OCI-LY3 (cell line): ENCODE measurements around the gene WDR26.
"Not testable (repeated sequence)": the region's sequence is repeated elsewhere in the genome, so short reads cannot be mapped to it uniquely, and the experiment has no call there.

Source experiments
- H2AFZ ChIP-seq: fragments of 200-600, 300-600 bp; shearing (Covaris generic); 2 replicates; pipeline ENCODE4 v1.6.0; 2014; ENCODE audit warnings: antibody characterized with exemption, low read depth, low read length
- H3K27ac ChIP-seq: fragments of 200-600, 300-600 bp; sonication (generic); 2 replicates; pipeline ENCODE4 v1.5.1; 2014; ENCODE audit warnings: mild to moderate bottlenecking, low read length, moderate library complexity, mixed read lengths
- H3K27me3 ChIP-seq: fragments of 200-600, 300-600 bp; sonication (generic); 2 replicates; pipeline ENCODE4 v1.6.1; 2014; ENCODE audit warnings: low read depth, low read length, mixed read lengths
- H3K36me3 ChIP-seq: fragments of 200-600, 300-600 bp; sonication (generic); replicated peaks from 2 replicates; pipeline ENCODE3; 2014; ENCODE audit warnings: low read depth, low read length, mixed read lengths
- H3K4me1 ChIP-seq: fragments of 300-600, 200-600 bp; sonication (generic); 2 replicates; pipeline ENCODE4 v1.6.1; 2014; ENCODE audit warnings: low read length, mixed read lengths
- H3K4me2 ChIP-seq: fragments of 200-600, 300-600 bp; sonication (generic); 2 replicates; pipeline ENCODE4 v1.6.1; 2014; ENCODE audit warnings: low read length, mixed read lengths
- H3K4me3 ChIP-seq: fragments of 300-600, 200-600 bp; sonication (generic); 2 replicates; pipeline ENCODE4 v1.5.1; 2014; ENCODE audit warnings: antibody characterized with exemption, mild to moderate bottlenecking, low read length, moderate library complexity
- H3K79me2 ChIP-seq: fragments of 300-600, 200-600 bp; shearing (Covaris generic); 2 replicates; pipeline ENCODE4 v1.6.1; 2014; ENCODE audit warnings: mild to moderate bottlenecking, low read length, mixed read lengths
- H3K9ac ChIP-seq: fragments of 300-600, 200-600 bp; shearing (Covaris generic); 2 replicates; pipeline ENCODE4 v1.6.0; 2014; ENCODE audit warnings: mild to moderate bottlenecking, low read length, moderate library complexity
- H3K9me3 ChIP-seq: fragments of 200-600, 300-600 bp; shearing (Covaris generic); 2 replicates; pipeline ENCODE4 v1.6.1; 2014; ENCODE audit warnings: low read length, mixed read lengths; ENCODE audit not compliant: insufficient read depth
- H4K20me1 ChIP-seq: fragments of 200-600, 300-600 bp; sonication (generic); 2 replicates; pipeline ENCODE4 v1.6.1; 2016; ENCODE audit warnings: low read length, mixed read lengths; ENCODE audit not compliant: insufficient read depth
- CTCF ChIP-seq: fragments of 200-600, 300-600 bp; sonication (generic); IDR thresholded peaks from 2 replicates; pipeline ENCODE4 v1.5.1; 2014; ENCODE audit warnings: antibody characterized with exemption, low read length, low read depth
- EZH2phosphoT487 ChIP-seq: fragments of 200-600 bp; shearing (Covaris generic); IDR thresholded peaks from 2 replicates; pipeline ENCODE4 v1.6.1; 2018; ENCODE audit warnings: antibody characterized with exemption, mixed run types, low read depth

WDR26 gene

GRCh38 chr1:224348137-224348536 lies 86.5 kb downstream of the WDR26 start:
- H4K20me1 ChIP-seq = no peaks in the 10 kb centered on the region
- peaks cover 13% of the 10 kb centered on the region; the same call in 1 of the 2 replicates for H3K9me3 ChIP-seq
- H3K4me1 ChIP-seq = no peaks in the 10 kb centered on the region
- H3K4me2 ChIP-seq = no peak overlapping the region
- H3K27me3 ChIP-seq = no peaks in the 10 kb centered on the region
- no peaks in the 10 kb centered on the region for H3K79me2 ChIP-seq
- TF ChIP-seq EZH2phosphoT487 (no peak), CTCF (no peak)
- H3K4me3 ChIP-seq = no peak overlapping the region
- peaks cover 3% of the 10 kb centered on the region for H3K36me3 ChIP-seq
- no peak overlapping the region for H3K27ac ChIP-seq
- no peak overlapping the region for H2AFZ ChIP-seq
- no peak overlapping the region for H3K9ac ChIP-seq

- Histone ChIP-seq H3K9ac (no peak overlapping the region), H3K4me2 (no peak overlapping the region), H4K20me1 (no peaks in the 10 kb centered on the region), H3K27ac (no peak overlapping the region), H3K4me1 (peaks cover 6% of the 10 kb centered on the region), H3K4me3 (no peak overlapping the region), H3K36me3 (peaks cover 3% of the 10 kb centered on the region), H3K9me3 (peaks cover 25% of the 10 kb centered on the region; the same call in 1 of the 2 replicates), H3K27me3 (no peaks in the 10 kb centered on the region), H3K79me2 (no peaks in the 10 kb centered on the region), H2AFZ (no peak overlapping the region)
- no peak for TF ChIP-seq EZH2phosphoT487
- no peak for TF ChIP-seq CTCF
Measured at GRCh38 chr1:224343679-224344078, 90.9 kb downstream of the WDR26 start.

GRCh38 chr1:224340453-224341384 lies 93.9 kb downstream of the WDR26 start:
- Histone ChIP-seq H3K4me3 (peak overlapping the region; percentile 84), H3K4me2 (peak overlapping the region; percentile 77), H3K9me3 (peaks cover 28% of the 10 kb centered on the region; the same call in 1 of the 2 replicates), H3K9ac (peak overlapping the region; percentile 66), H2AFZ (peak overlapping the region; percentile 61)
- not testable (repeated sequence) for H4K20me1 ChIP-seq, H3K27ac ChIP-seq, H3K27me3 ChIP-seq, H3K36me3 ChIP-seq, H3K79me2 ChIP-seq, H3K4me1 ChIP-seq

- peak overlapping the region; percentile 31 for H3K4me2 ChIP-seq
- H3K79me2 ChIP-seq = no peaks in the 10 kb centered on the region
- peaks cover 3% of the 10 kb centered on the region for H3K36me3 ChIP-seq
- H3K9me3 ChIP-seq = peaks cover 24% of the 10 kb centered on the region; the same call in 1 of the 2 replicates
- TF ChIP-seq EZH2phosphoT487 (no peak), CTCF (no peak)
- H4K20me1 ChIP-seq = no peaks in the 10 kb centered on the region
- H3K4me1 ChIP-seq = peaks cover 9% of the 10 kb centered on the region
- no peaks in the 10 kb centered on the region for H3K27me3 ChIP-seq
- 0 out of 2 replicates have a peak overlapping the region, but pooled peaks have one; percentile 8 for H3K4me3 ChIP-seq
- peak overlapping the region; percentile 77 for H2AFZ ChIP-seq
- peak overlapping the region; percentile 39 for H3K27ac ChIP-seq
- H3K9ac ChIP-seq = peak overlapping the region; percentile 4; the same call in 1 of the 2 replicates
Measured at GRCh38 chr1:224339442-224340033, 95.1 kb downstream of the WDR26 start.
